Caco-2 (cell line): ENCODE measurements around the gene GEMIN4. TPM values are rescaled to one million over a fixed set of nuclear protein-coding genes. Genes with fewer than 3 reads are reported as not detected.

ENCODE experiments used
- BruUV-seq: library from RNA; stranded (reverse); fragments of 400-500 nt; replicated peaks from 2 replicates; lab custom pipeline; 2021; lab: Mats Ljungman, UMichigan
- CTCF ChIA-PET: fragments of 300-600 bp; sonication (Branson Sonifier 250); formaldehyde crosslinking; loops from one replicate; lab custom pipeline; 2022; ENCODE audit warnings: antibody characterized with exemption; lab: Charles Lee
- POLR2A ChIA-PET: fragments of 300-600 bp; sonication (Branson Sonifier 250); formaldehyde crosslinking; loops from one replicate; lab custom pipeline; 2022; ENCODE audit warnings: antibody characterized with exemption; lab: Charles Lee
- DNase-seq, 2 experiments: peaks; one replicate each; pipeline versions ENCODE4 v3.0.0 to v3.0.0-alpha.2; 2020 to 2022
- H3K27me3 ChIP-seq: replicated peaks from 2 replicates; pipeline ENCODE4 v1.6.0; 2011; ENCODE audit warnings: low read length; ENCODE audit not compliant: control insufficient read depth, insufficient read depth
- H3K36me3 ChIP-seq: 2 replicates; pipeline ENCODE4 v1.5.1; 2011; ENCODE audit warnings: low read length; ENCODE audit not compliant: control insufficient read depth, insufficient read depth
- H3K4me1 ChIP-seq: fragments of 250-450 bp; sonication (Bioruptor Pico); 2 replicates; pipeline ENCODE4 v1.5.1; 2020; ENCODE audit warnings: mild to moderate bottlenecking
- H3K4me3 ChIP-seq: 2 replicates; pipeline ENCODE4 v1.5.1; 2011; ENCODE audit warnings: low read depth, mild to moderate bottlenecking, control low read depth, low read length
- H3K9me3 ChIP-seq: fragments of 250-450 bp; sonication (Bioruptor Pico); 2 replicates; pipeline ENCODE4 v1.5.1; 2020; ENCODE audit warnings: mild to moderate bottlenecking, moderate library complexity
- H3K27ac Mint-ChIP-seq: one replicate; pipeline ENCODE4 v1.8.0; 2022; ENCODE audit warnings: mixed read lengths; ENCODE audit not compliant: unreplicated experiment
- H3K27me3 Mint-ChIP-seq: one replicate; pipeline ENCODE4 v1.8.0; 2022; ENCODE audit warnings: mixed read lengths; ENCODE audit not compliant: insufficient read depth, unreplicated experiment
- H3K36me3 Mint-ChIP-seq: one replicate; pipeline ENCODE4 v1.8.0; 2022; ENCODE audit warnings: mild to moderate bottlenecking, mixed read lengths; ENCODE audit not compliant: insufficient read depth, unreplicated experiment
- H3K4me1 Mint-ChIP-seq: one replicate; pipeline ENCODE4 v1.8.0; 2022; ENCODE audit warnings: low read depth, mixed read lengths; ENCODE audit not compliant: unreplicated experiment
- H3K4me3 Mint-ChIP-seq: one replicate; pipeline ENCODE4 v1.8.0; 2022; ENCODE audit warnings: mild to moderate bottlenecking, moderate library complexity, mixed read lengths; ENCODE audit not compliant: unreplicated experiment
- H3K9me3 Mint-ChIP-seq: one replicate; pipeline ENCODE4 v1.8.0; 2022; ENCODE audit warnings: mixed read lengths; ENCODE audit not compliant: unreplicated experiment
- intact Hi-C: fragments of 100-400 bp; cut with micrococcal nuclease; formaldehyde crosslinking; loops from one replicate; pipeline ENCODE4 v1.10.0; 2022; ENCODE audit not compliant: unreplicated experiment
- total RNA-seq: library from RNA; stranded (reverse); gene quantifications from 2 replicates; pipeline ENCODE4 v1.2.3, GENCODE V29; 2022
- TF ChIP-seq, protein P1 (sequence below), 2 experiments: fragments of 200-600 bp in 1 of 2; IDR thresholded peaks; 1 replicate in 1 of 2; 2 replicates in 1 of 2; pipeline versions ENCODE4 v1.5.1 to v1.8.0; 2011 to 2022; ENCODE audit warnings: antibody characterized with exemption in 1 of 2, control low read depth in 1 of 2, inconsistent platforms in 1 of 2, low read depth in 1 of 2, low read length in 1 of 2, mild to moderate bottlenecking in 1 of 2, moderate library complexity in 1 of 2; ENCODE audit not compliant: insufficient read depth in 1 of 2, severe bottlenecking in 1 of 2, unreplicated experiment in 1 of 2

GEMIN4 gene
- total RNA-seq, 1 experiment from 2014 or later, result 19.1 TPM

DNA sequence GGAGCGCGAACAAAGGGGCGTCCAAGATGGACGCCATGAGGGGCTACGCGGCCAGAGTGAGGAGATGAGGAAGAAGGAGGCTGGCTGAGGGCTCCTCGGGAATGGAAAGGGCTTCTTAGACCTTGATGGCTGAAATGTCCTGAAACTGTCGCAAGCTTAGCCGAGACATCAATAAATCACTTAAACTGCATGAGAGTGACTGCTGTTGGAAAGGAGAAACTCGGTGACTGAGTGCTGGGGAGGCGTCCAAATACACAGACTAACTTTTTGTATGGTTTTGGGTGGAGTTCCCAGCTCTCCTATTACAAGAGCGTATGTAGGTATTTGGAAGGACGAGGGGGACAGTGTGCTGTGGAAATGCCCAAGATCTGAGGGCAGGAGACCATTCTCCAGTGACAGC, 1.4 kb upstream of the GEMIN4 start:
- POLR2A ChIA-PET, result no interaction called here
- Histone ChIP-seq H3K4me3 (no peak overlapping the region), H3K27me3 (no peaks in the 10 kb centered on the region), H3K9me3 (no peaks in the 10 kb centered on the region), H3K36me3 (no peaks in the 10 kb centered on the region), H3K4me1 (no peaks in the 10 kb centered on the region)
- Mint-ChIP-seq H3K27me3 (no peaks in the 10 kb centered on the region), H3K27ac (no peak overlapping the region), H3K9me3 (no peaks in the 10 kb centered on the region), H3K4me1 (peaks cover 15% of the 10 kb centered on the region), H3K36me3 (peaks cover 30% of the 10 kb centered on the region), H3K4me3 (peak overlapping the region; percentile 27)
- CTCF ChIA-PET, result interaction anchor here (0.7 to 1.0 kb wide), 2 partner anchors 27 to 92 kb away, joined by 3 to 4 read pairs; no protein-coding TSS in a partner anchor
- intact Hi-C loops, result no loop called here
- no peak for DNase-seq
- no TSS peak for BruUV-seq
- TF ChIP-seq, protein P1, sequence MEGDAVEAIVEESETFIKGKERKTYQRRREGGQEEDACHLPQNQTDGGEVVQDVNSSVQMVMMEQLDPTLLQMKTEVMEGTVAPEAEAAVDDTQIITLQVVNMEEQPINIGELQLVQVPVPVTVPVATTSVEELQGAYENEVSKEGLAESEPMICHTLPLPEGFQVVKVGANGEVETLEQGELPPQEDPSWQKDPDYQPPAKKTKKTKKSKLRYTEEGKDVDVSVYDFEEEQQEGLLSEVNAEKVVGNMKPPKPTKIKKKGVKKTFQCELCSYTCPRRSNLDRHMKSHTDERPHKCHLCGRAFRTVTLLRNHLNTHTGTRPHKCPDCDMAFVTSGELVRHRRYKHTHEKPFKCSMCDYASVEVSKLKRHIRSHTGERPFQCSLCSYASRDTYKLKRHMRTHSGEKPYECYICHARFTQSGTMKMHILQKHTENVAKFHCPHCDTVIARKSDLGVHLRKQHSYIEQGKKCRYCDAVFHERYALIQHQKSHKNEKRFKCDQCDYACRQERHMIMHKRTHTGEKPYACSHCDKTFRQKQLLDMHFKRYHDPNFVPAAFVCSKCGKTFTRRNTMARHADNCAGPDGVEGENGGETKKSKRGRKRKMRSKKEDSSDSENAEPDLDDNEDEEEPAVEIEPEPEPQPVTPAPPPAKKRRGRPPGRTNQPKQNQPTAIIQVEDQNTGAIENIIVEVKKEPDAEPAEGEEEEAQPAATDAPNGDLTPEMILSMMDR (IDR thresholded peaks at IDR 0.05; ENCODE audit: insufficient read depth in 1 of 2, low read depth in 1 of 2, low read length in 1 of 2, severe bottlenecking in 1 of 2, unreplicated experiment in 1 of 2), result no peak

- Histone ChIP-seq H3K4me3 (peak overlapping the region; percentile 75), H3K9me3 (no peaks in the 10 kb centered on the region), H3K27me3 (no peaks in the 10 kb centered on the region), H3K4me1 (no peaks in the 10 kb centered on the region), H3K36me3 (no peaks in the 10 kb centered on the region)
- BruUV-seq, result no TSS peak
- Mint-ChIP-seq H3K36me3 (peaks cover 30% of the 10 kb centered on the region), H3K9me3 (no peaks in the 10 kb centered on the region), H3K4me1 (peaks cover 15% of the 10 kb centered on the region), H3K4me3 (peak overlapping the region; percentile 90), H3K27ac (peak overlapping the region; percentile 89), H3K27me3 (no peaks in the 10 kb centered on the region)
- intact Hi-C loops, result no loop called here
- DNase-seq, result peak; percentile 24 to 37
- ChIA-PET POLR2A (interaction anchor here (1.1 kb wide), 1 partner anchor 29 kb away, joined by 3 read pairs; the partner anchor contains the start of gene GLOD4), CTCF (interaction anchor here (0.6 to 1.2 kb wide), 9 partner anchors 9 to 574 kb away, joined by 3 to 7 read pairs (median 3); no protein-coding TSS in a partner anchor)
- TF ChIP-seq, protein P1 (IDR thresholded peaks at IDR 0.05; ENCODE audit: insufficient read depth in 1 of 2, low read depth in 1 of 2, low read length in 1 of 2, severe bottlenecking in 1 of 2, unreplicated experiment in 1 of 2), result no peak
These were observed 656 bp upstream of the GEMIN4 start for GRCh38 chr17:752620-753219.

DNA sequence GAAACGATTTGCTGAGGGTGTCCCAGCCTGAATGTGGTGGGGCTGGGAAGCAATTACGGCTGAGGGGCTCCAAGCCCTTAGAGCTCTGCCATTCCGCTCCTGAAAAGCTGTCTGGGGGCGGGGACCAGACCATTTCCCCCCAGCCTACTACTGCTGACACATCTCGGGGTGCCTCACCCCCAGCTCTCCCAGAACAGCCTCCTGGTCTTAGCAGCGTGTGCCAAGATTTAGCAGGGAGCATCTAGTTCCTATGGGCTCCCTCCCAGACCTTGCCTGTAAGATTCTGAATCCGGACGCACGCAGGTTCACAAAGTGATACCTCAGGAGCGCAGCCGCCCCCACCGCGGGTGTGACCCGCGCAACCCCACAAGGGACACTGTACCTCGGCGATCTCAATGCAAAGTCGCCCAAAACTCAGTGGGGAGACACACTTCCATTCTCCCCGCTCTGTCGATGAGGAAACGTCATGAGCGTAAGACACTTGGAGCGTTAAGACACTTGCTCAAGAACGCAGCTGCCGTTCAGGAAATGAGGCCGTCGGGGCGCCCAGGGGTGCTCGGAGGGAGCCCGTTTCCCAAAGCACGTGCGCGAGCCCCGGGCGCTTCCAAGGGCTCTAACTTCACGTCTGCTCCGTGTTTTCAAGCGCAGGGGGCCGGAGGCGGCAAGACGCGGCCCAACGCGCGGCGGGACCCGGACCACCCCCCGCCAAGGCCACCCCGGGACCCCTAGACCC, 629 bp downstream of the GEMIN4 start:
- TF ChIP-seq, protein P1 (IDR thresholded peaks at IDR 0.05; ENCODE audit: insufficient read depth in 1 of 2, low read depth in 1 of 2, low read length in 1 of 2, severe bottlenecking in 1 of 2, unreplicated experiment in 1 of 2), result no peak

More for the DNA sequence above, 629 bp downstream of the GEMIN4 start:
- Mint-ChIP-seq H3K27me3 (no peaks in the 10 kb centered on the region), H3K4me3 (peak overlapping the region; percentile 90), H3K9me3 (no peaks in the 10 kb centered on the region), H3K36me3 (peaks cover 24% of the 10 kb centered on the region), H3K4me1 (peaks cover 15% of the 10 kb centered on the region), H3K27ac (peak overlapping the region; percentile 89)
- Histone ChIP-seq H3K4me3 (peak overlapping the region; percentile 75), H3K9me3 (no peaks in the 10 kb centered on the region), H3K27me3 (no peaks in the 10 kb centered on the region), H3K4me1 (no peaks in the 10 kb centered on the region), H3K36me3 (no peaks in the 10 kb centered on the region; the same call in 1 of the 2 replicates)
- peak in 1 of 2 experiments; percentile 28 for DNase-seq
- CTCF ChIA-PET, result no interaction called here
- intact Hi-C loops, result no loop called here
- POLR2A ChIA-PET, result no interaction called here
- BruUV-seq, result TSS peak; percentile 40
